NCI-H524 treated with DMSO at 0.1 percent for 48 hours (cell line): ENCODE data around the gene SLC16A4.
A peak's percentile ranks its signal among the peaks of the same experiment; 100 is the strongest.
"Not testable (repeated sequence)": the region's sequence is repeated elsewhere in the genome, so short reads cannot be mapped to it uniquely, and the experiment has no call there.

ENCODE experiments used
- DNase-seq: peaks from one replicate; lab custom pipeline; 2025; lab: John Stamatoyannopoulos, UW

The SLC16A4 gene

DNA sequence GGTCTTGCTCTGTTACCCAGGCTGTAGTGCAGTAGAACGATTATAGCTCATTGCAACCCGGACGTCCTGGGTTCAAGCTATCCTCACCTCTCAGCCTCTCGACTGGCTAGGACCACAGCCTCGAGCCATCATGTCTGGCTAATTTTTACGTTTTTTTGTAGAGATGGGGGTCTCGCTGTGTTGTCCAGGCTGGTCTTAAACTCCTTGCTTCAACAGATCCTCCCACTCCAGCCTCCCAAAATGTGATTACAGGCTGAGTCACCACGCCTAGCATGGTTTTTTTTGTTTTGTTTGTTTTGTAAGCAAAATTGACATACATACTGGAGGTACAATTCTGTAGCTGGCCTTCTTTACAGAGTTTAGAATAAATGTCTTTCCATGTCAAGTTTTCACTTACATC lies 17.7 kb upstream of the SLC16A4 start:
- no peak for DNase-seq

GRCh38 chr1:110407260-110408210 lies 16.7 kb upstream of the SLC16A4 start, which contains the start of gene LAMTOR5:
LAMTOR5 (minus strand) TSS chr1:110407694; CDS start chr1:110407620, 74 bp downstream.
- peak; percentile 37 for DNase-seq

DNA sequence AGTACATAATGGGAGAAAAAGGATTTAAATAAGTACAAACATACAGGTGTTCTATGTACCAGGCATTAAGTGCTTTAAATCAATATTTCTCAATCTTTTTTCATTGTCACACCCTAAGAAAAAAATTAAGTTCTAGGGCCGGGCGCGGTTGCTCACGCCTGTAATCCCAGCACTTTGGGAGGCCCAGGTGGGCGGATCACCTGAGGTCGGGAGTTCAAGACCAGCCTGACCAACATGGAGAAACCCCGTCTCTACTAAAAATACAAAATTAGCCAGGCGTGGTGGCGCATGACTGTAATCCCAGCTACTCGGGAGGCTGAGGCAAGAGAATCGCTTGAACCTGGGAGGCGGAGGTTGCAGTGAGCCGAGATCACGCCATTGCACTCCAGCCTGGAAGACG lies 15.6 kb upstream of the SLC16A4 start:
- DNase-seq: not testable (repeated sequence)

GRCh38 chr1:110404401-110404800 lies 13.6 kb upstream of the SLC16A4 start:
- DNase-seq: no peak

- DNase-seq: no peak
Observed at GRCh38 chr1:110403805-110404204, 13.0 kb upstream of the SLC16A4 start.

GRCh38 chr1:110396259-110396958 lies 5.6 kb upstream of the SLC16A4 start:
- not testable (repeated sequence) for DNase-seq

DNA sequence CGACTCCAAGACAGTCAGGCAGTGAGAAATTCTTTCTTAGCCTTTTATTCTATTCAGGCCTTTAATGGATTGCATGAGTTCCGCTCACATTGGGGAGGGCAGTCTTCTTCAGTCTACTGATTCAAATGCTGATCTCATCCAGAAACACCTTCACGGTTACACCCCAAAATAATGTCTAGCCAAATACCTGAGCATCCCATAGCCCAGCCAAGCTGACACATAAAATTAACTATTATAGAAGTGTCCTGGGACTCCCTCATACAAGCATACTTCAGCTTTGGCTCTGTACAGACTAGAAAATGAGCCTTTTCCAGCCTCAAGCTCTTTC lies 3.6 kb upstream of the SLC16A4 start:
- no peak for DNase-seq

DNA sequence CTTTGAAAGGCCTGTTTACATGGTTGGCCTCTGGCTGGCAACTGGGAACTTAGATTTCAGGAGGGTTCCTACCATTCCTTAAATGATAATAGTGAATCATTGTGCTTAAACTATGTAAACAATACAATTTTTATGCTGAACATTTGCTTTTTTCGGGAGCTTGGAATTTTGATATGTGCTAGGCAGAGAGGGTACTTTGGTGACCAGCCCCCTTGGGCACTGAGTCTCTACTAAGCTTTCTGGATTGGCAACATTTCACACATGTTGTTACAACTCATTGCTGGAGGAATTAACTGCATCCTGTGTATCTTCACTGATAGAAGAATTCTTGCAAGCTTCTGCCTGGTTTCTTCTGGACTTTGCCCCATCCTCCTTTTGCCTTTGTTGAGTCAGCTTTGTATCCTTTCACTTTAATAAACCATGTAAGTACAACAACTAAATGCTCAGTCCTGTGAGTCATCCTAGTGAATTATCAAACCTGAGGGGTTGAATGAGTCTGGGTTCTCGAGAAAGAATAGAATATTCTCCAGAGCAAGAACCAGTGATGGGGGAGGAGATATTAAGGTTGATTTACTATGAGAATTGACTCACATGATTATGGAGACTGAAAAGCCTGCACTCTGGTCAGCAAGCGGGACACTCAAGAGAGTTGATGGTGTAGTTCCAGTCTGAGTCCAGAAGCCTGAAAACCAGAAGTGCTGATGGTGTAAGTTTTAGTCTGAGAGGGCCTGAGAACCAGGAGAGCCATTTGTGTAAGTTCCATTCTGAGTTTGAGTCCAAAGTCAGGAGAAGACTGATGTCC lies 3.1 kb upstream of the SLC16A4 start:
- DNase-seq: no peak

DNA sequence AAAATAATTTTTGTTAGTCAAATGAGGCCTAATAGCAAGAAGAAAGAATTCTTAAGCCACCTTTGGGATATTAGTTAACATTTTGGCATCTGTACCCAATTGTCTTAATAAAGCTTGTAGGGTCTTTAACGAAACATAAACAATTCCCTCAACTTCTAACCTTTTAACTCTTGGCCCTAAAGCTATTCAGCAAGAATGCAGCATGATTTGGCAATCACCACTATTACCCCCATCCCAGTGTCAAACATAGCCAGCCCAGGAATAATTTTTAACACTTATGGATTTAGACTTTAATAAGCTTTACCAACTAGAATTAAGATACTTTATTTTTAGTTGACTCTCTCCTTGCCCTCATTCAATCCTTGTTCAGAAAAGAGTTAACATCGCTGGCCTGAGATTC lies 2.5 kb upstream of the SLC16A4 start:
- no peak for DNase-seq

GRCh38 chr1:110390096-110390495 lies 730 bp downstream of the SLC16A4 start:
- no peak for DNase-seq

DNA sequence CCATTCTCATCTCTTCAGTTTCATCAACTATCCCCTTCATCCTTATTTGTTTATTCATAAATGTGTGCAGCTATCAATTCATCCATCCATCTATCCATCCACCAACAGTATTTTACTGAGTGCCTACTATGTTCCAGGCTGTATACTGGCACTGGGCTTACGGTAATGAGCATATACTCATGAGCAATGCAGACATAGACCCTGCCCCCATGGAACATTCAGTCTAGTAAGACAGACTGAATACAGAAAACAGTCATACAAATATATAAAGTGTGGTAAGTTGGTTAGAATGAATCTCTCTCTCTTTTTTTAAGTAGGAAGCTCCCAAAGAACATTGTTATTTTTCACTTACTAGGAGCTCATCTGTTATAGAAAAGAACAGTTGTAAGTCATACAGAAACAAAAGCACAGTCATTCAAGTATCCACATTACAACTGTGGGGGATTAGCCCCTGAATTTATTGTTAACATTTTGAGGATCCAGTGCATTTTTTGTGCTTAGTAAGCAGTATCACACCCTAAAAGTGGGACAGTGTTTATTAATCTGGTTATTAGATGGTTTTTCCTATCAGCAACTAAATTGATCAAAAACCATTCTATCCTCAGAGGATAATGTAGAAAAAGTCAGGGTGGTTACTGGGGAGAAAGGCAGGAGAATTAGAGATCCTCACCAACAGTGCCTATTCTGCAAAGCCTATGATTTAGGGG lies 3.6 kb downstream of the SLC16A4 start:
- no peak for DNase-seq

- no peak for DNase-seq
Observed at GRCh38 chr1:110385369-110385768, 5.5 kb downstream of the SLC16A4 start.

DNA sequence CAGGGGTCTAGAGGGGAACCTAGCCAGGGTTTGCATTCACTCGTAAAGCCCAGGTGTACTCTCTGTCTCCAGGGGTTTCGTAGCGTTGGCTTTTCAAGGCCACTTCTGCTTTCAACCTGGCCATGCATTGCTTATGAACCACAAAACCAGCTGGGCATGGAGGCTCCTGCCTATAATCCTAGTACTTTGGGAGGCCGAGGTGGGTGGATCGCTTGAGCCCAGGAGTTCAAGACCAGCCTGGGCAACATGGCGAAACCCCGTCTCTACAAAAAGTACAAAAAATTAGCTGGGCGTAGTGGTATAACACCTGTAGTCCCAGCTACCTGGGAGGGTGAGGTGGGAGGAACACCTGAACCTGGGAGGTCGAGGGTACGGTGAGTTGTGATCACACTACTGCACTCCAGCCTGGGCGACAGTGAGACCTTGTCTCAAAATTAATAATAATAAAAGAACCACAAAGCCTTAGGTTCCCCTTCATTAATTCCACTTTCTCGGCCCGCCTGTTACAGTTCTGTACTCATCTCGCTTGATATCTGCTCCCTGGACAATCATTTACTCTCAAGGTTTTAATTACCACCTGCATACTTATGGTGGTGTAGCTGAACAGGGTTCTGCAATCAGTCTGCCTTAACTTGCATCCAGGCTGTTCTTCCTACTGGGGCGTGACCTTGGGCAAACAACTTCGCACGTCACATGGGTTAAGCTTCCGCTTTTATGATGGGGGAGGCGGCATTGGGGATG lies 6.1 kb downstream of the SLC16A4 start:
- no peak for DNase-seq

DNA sequence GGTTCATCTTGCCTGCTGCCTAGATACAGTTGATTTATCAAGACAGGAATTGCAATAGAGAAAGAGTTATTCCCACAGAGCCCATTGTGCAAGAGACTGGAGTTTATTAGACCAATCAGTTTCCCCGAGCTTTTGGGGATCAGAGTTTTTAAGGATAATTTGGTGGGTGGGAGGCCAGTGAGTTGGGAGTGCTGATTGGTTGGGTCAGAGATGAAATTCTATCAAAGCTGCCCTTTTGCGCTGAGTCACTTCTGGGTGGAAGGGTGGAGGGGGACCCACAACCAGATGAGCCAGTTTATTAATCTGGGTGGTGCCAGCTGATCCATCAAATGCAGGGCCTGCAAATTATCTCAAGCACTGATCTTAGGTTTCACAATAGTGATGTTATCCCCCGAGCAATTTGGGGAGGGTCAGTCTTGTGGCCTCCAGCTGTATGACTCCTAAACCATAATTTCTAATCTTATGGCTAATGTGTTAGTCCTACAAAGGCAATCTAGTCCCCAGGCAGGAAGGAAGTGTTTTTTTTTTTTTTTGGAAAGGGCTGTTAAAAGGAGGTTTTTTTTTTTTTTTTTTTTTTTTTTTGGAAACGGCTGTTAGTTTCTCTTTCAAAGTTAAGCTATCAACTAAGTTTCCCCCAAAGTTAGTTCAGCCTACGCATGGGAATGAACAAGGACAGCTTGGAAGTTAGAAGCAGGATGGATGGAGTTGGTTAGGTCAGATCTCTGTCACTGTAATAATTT lies 7.4 kb downstream of the SLC16A4 start:
- no peak for DNase-seq

DNA sequence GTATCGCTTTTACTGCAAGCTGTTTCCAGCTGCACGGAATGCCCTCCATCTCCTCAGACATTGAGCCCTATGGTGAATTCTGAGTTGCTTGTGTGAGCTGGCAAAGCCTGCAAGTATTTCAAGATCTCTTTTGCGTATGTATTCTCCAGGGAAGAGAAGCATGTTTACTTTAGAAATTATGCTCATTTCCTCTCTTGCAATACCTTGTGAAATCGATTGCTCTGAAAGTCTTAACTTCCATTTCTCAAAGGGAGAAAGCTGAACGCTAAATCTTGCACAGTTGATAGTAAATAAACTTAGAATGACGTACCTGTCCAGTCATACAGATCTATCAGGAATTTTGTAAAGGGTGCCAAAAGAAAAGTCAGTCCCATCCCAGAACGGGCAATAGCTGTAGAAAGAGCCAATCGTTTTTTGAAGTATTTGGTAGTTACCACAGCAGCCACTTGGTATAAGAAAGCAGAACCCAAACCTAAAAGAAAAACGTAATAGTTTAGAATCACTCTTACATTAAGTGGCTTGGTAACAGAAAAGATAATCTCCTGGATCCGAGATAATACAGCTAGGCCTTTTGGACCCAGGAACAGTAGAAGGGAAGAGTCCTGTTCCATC lies 10.0 kb downstream of the SLC16A4 start:
- no peak for DNase-seq

- DNase-seq: no peak
Observed at GRCh38 chr1:110375490-110375889, 15.3 kb downstream of the SLC16A4 start.

DNA sequence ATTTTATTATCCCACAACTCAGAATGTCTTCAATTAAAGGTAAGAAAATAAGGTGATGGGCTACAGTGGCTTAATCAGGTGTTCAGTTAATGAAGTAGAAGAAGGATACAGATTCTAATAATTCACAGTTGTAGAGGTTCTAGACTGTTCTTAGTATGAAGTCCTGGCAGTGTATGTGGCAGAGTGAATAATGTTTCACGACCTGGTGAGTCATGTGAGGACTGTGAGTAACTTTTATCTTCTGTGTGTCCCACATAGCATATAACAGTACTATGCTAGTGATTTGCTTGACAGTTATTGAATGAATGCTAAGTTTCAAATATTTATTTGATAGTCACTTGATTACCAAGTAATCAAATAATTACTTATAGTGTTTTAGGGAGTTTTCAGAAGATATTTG lies 20.0 kb downstream of the SLC16A4 start:
- DNase-seq: no peak

DNA sequence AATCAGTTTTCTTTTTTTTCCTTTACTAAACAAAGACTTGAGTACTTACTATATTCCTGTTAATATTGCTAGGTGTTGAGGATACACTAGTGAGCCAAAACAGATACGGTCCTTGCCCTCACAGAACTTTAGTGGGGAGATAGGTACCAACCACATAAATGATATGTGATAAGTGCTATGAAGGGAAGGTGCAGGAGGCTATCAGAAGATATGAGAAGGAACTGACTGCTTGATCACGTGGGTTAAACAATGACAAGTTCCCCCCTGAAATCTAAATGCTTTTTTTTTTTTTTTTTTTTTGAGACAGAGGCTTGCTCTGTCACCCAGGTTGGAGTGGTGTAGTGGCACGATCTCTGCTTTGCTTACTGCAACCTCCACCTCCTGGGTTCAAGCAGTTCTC lies 26.6 kb downstream of the SLC16A4 start:
- DNase-seq: no peak

DNA sequence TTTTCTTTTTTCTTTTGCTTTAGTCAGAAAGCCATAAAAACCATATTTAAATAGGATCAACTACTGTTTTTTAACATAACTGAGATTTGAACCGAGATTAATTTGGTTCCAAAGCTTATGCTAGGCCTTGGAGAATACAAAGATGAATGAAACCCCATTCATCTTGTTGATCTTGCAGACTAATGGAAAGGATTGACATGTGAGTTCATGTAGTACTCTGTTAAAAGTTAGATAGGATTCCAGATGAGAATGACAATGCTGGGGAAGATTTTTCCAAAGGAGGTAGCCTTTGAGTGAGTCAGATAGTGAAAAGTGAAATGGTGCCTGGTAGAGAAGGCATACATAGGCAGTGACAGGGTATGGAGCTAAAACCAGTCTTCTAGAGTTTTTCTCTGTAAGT lies 29.0 kb downstream of the SLC16A4 start:
- no peak for DNase-seq

DNA sequence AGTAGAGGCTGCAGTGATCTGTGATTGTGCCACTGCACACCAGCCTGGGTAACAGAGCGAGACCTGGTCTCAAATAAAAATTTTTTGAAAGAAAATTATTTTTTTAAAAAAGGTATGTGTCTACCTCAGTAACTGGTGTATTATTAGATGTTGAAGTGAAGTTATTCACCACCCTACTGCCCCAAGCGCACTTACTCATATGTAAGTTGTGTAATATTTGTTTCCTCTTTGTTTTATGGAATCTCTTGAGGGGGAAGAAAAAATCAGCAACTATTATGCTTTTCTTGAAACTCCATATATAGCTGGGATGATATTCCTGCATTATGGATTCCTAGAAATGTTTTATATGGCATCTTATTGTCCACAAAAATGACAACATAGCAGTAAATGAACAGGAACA lies 30.4 kb downstream of the SLC16A4 start:
- no peak for DNase-seq
